OCI-LY7 (cell line): ENCODE results near the gene ITGB4. TPM values are rescaled to one million over a fixed set of nuclear protein-coding genes. Genes with fewer than 3 reads are reported as not detected.

Source experiments
- BruUV-seq: library from RNA; stranded (reverse); fragments of 400-500 nt; replicated peaks from 2 replicates; lab custom pipeline; 2021; lab: Mats Ljungman, UMichigan
- CTCF ChIA-PET: fragments of 300-600 bp; sonication (Branson Sonifier 250); formaldehyde crosslinking; loops from one replicate; lab custom pipeline; 2022; ENCODE audit warnings: antibody characterized with exemption; ENCODE audit not compliant: unreplicated experiment; lab: Charles Lee
- POLR2A ChIA-PET: fragments of 300-600 bp; sonication (Branson Sonifier 250); formaldehyde crosslinking; loops from one replicate; lab custom pipeline; 2022; ENCODE audit warnings: antibody characterized with exemption; lab: Charles Lee
- DNase-seq: peaks from one replicate; pipeline ENCODE4 v3.0.0-alpha.2; 2015; ENCODE audit warnings: low spot score
- H2AFZ ChIP-seq: fragments of 200-600 bp; sonication (generic), shearing (Covaris generic); 2 replicates; pipeline ENCODE4 v1.6.1; 2014; ENCODE audit warnings: mild to moderate bottlenecking, antibody characterized with exemption, low read length, moderate library complexity
- H3K27ac ChIP-seq: fragments of 200-600 bp; sonication (generic); 2 replicates; pipeline ENCODE4 v1.5.1; 2014; ENCODE audit warnings: mixed run types, low read depth, mild to moderate bottlenecking, moderate library complexity, low read length, inconsistent platforms; ENCODE audit not compliant: poor library complexity, severe bottlenecking
- H3K36me3 ChIP-seq: fragments of 200-600 bp; sonication (generic); 2 replicates; pipeline ENCODE4 v1.6.1; 2014; ENCODE audit warnings: mild to moderate bottlenecking, antibody characterized with exemption, low read length, moderate library complexity, mixed read lengths; ENCODE audit not compliant: insufficient read depth
- H3K4me1 ChIP-seq: fragments of 200-600 bp; sonication (generic); 2 replicates; pipeline ENCODE4 v1.5.1; 2014; ENCODE audit warnings: mild to moderate bottlenecking, low read length; ENCODE audit not compliant: insufficient read depth, poor library complexity, severe bottlenecking
- H3K4me2 ChIP-seq: fragments of 200-600 bp; sonication (generic); 2 replicates; pipeline ENCODE4 v1.6.1; 2014; ENCODE audit warnings: mild to moderate bottlenecking, low read length
- H3K4me3 ChIP-seq: fragments of 200-600 bp; sonication (generic); 2 replicates; pipeline ENCODE4 v1.5.1; 2014; ENCODE audit warnings: mild to moderate bottlenecking, low read depth, low read length; ENCODE audit not compliant: poor library complexity, severe bottlenecking
- H3K79me2 ChIP-seq: fragments of 200-600 bp; sonication (generic); 2 replicates; pipeline ENCODE4 v1.6.1; 2016; ENCODE audit warnings: low read depth, mild to moderate bottlenecking, low read length, moderate library complexity, mixed read lengths; ENCODE audit not compliant: insufficient read depth
- H3K9me2 ChIP-seq: fragments of 200-600 bp; sonication (generic); 2 replicates; pipeline ENCODE4 v1.6.1; 2016; ENCODE audit warnings: mild to moderate bottlenecking, low read length, mixed read lengths; ENCODE audit not compliant: insufficient read depth
- H3K9me3 ChIP-seq: fragments of 200-600 bp; sonication (generic); 2 replicates; pipeline ENCODE4 v1.6.1; 2014; ENCODE audit warnings: mild to moderate bottlenecking, mixed run types, low read length, mixed read lengths
- H4K20me1 ChIP-seq: fragments of 200-600 bp; sonication (generic); 2 replicates; pipeline ENCODE4 v1.6.1; 2014; ENCODE audit warnings: mild to moderate bottlenecking, antibody characterized with exemption, low read length, moderate library complexity, mixed read lengths; ENCODE audit not compliant: insufficient read depth
- EZH2phosphoT487 ChIP-seq: fragments of 200-600 bp; sonication (generic); IDR thresholded peaks from 2 replicates; pipeline ENCODE4 v1.6.1; 2018; ENCODE audit warnings: low read depth, borderline replicate concordance, mild to moderate bottlenecking, mixed run types, antibody characterized with exemption, low read length, moderate library complexity, mixed read lengths
- intact Hi-C: fragments of 100-400 bp; cut with micrococcal nuclease; formaldehyde crosslinking; loops from one replicate; pipeline ENCODE4 v1.10.0; 2022; ENCODE audit not compliant: unreplicated experiment
- total RNA-seq, 2 experiments: library from RNA; depleted of rRNA in 1 of 2; stranded (reverse); fragments of >200 nt in 1 of 2; shearing (Covaris generic) in 1 of 2; gene quantifications; 2 replicates each; pipeline ENCODE4 v1.2.3, GENCODE V29; 2014 to 2022
- TF ChIP-seq, protein P1 (sequence below): fragments of 200-600 bp; sonication (generic); conservative IDR thresholded peaks from 2 replicates; pipeline ENCODE4 v1.5.1; 2014; ENCODE audit warnings: mild to moderate bottlenecking, antibody characterized with exemption, low read length, moderate library complexity, mixed read lengths

Gene ITGB4
- total RNA-seq, 2 experiments from 2014 or later, result 0.66 to 3.9 TPM

GRCh38 chr17:75695141-75695829, 26.0 kb upstream of the ITGB4 start:
- BruUV-seq, result no TSS peak
- Histone ChIP-seq H3K9me3 (no peaks in the 10 kb centered on the region), H3K79me2 (peaks cover 24% of the 10 kb centered on the region), H3K36me3 (peaks cover 99% of the 10 kb centered on the region), H3K9me2 (no peaks in the 10 kb centered on the region), H2AFZ (no peak overlapping the region), H4K20me1 (no peaks in the 10 kb centered on the region), H3K4me1 (peaks cover 15% of the 10 kb centered on the region), H3K4me2 (no peak overlapping the region), H3K27ac (no peak overlapping the region), H3K4me3 (no peak overlapping the region)
- intact Hi-C loops, result no loop called here
- POLR2A ChIA-PET, result interaction anchor here (0.6 to 0.8 kb wide), 3 partner anchors 12 to 86 kb away, joined by 3 to 6 read pairs (median 3); no protein-coding TSS in a partner anchor
- CTCF ChIA-PET, result no interaction called here
- TF ChIP-seq, protein P1, sequence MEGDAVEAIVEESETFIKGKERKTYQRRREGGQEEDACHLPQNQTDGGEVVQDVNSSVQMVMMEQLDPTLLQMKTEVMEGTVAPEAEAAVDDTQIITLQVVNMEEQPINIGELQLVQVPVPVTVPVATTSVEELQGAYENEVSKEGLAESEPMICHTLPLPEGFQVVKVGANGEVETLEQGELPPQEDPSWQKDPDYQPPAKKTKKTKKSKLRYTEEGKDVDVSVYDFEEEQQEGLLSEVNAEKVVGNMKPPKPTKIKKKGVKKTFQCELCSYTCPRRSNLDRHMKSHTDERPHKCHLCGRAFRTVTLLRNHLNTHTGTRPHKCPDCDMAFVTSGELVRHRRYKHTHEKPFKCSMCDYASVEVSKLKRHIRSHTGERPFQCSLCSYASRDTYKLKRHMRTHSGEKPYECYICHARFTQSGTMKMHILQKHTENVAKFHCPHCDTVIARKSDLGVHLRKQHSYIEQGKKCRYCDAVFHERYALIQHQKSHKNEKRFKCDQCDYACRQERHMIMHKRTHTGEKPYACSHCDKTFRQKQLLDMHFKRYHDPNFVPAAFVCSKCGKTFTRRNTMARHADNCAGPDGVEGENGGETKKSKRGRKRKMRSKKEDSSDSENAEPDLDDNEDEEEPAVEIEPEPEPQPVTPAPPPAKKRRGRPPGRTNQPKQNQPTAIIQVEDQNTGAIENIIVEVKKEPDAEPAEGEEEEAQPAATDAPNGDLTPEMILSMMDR, result no peak
- TF ChIP-seq EZH2phosphoT487, result no peak
- no peak for DNase-seq

DNA sequence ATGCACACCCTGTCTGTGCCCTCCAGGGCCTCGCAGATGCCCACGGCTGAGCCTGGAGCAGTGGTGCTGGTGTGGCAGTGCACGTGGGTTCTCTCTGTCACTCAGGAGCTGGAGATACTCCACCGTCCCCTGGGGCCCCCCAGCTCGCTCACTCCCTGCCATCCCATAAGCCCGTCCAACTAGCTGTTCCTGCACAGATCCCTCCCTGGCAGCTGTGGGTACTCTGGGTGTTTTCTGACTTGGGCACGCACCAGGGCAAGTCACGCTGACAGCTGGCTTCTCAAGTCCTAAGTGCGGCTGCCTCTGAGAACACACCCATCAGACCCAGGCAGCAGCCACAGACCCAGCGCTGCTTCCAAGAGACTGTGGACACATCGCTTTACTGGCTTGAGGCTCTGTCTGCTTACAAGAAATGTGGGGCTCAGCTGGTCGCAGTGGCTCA, 25.4 kb upstream of the ITGB4 start:
- ChIA-PET CTCF (no interaction called here), POLR2A (no interaction called here)
- no peak overlapping the region for H3K4me2 ChIP-seq
- no peak overlapping the region for H3K4me3 ChIP-seq
- H3K9me2 ChIP-seq, result no peaks in the 10 kb centered on the region
- intact Hi-C loops, result no loop called here
- H3K36me3 ChIP-seq, result peaks cover 99% of the 10 kb centered on the region
- no peaks in the 10 kb centered on the region for H4K20me1 ChIP-seq
- H3K27ac ChIP-seq, result no peak overlapping the region
- no peak overlapping the region for H2AFZ ChIP-seq
- no peaks in the 10 kb centered on the region for H3K9me3 ChIP-seq
- no peak for TF ChIP-seq EZH2phosphoT487
- TF ChIP-seq, protein P1, result no peak
- peaks cover 9% of the 10 kb centered on the region for H3K4me1 ChIP-seq
- H3K79me2 ChIP-seq, result peaks cover 18% of the 10 kb centered on the region
- BruUV-seq, result no TSS peak
- DNase-seq, result no peak

DNA sequence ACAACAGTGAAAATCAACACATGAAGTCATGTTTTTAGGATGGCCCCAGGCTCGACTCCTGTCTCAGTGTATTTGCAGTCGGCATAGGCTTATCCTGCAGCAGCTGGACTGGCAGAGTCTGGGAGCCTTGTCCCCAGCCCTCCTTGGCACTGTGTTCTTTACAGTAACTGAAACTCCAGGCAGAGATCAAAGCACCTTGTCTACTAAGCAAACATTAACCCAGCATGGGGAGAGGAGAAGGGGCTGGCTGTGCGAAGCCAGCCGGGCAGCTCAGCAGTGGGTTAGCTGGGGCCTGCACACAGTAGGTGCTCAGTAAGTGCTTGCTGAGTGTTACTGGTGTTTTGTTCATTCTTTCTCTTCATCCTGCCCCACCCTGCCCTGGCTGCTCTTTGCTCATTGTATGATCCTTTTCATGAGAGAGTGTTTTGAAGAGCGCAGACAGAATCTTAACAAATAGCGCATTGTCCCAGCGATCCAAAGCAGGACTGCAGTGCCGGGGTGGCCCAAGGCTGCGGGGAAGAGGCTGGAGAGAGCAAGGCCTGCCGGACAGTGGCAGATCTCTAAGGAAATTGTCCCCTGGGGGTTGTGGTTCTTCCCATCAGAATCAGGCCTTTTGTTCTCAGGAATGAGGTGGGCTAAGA, 23.5 kb upstream of the ITGB4 start:
- Histone ChIP-seq H3K9me3 (no peaks in the 10 kb centered on the region), H4K20me1 (no peaks in the 10 kb centered on the region), H3K79me2 (no peaks in the 10 kb centered on the region), H3K4me2 (no peak overlapping the region), H2AFZ (no peak overlapping the region), H3K27ac (no peak overlapping the region), H3K9me2 (no peaks in the 10 kb centered on the region), H3K4me1 (no peaks in the 10 kb centered on the region), H3K36me3 (peaks cover 99% of the 10 kb centered on the region), H3K4me3 (no peak overlapping the region)
- CTCF ChIA-PET, result interaction anchor here (0.9 kb wide), 1 partner anchor 8 kb away, joined by 3 read pairs; no protein-coding TSS in a partner anchor
- TF ChIP-seq, protein P1, result no peak
- no peak for TF ChIP-seq EZH2phosphoT487
- DNase-seq, result no peak
- POLR2A ChIA-PET, result no interaction called here
- no TSS peak for BruUV-seq
- intact Hi-C loops, result no loop called here
